Measurements from ENCODE around the gene COPB1. TPM values are rescaled to one million over a fixed set of nuclear protein-coding genes. Genes with fewer than 3 reads are reported as not detected.

The COPB1 gene
- polyA plus RNA-seq, 3 donors, result 131 to 138 (median 137) TPM

Other genes starting within 250 kb of the COPB1 start
- gene RRAS2, start 140.6 kb downstream of the COPB1 start, polyA plus RNA-seq (ENCODE audit: insufficient read length in 3 of 3), result 10 to 100 TPM; 45.3 to 48.3 (median 46.8) TPM
- gene PSMA1, start 20.6 kb upstream of the COPB1 start, polyA plus RNA-seq (ENCODE audit: insufficient read length in 3 of 3), result 100 to 1,000 TPM; 156 to 165 (median 159) TPM
- gene PDE3B, start 144.0 kb upstream of the COPB1 start, polyA plus RNA-seq (ENCODE audit: insufficient read length in 3 of 3), result 1 to 10 TPM; 6.7 to 8.6 (median 7.5) TPM

All from renal pelvis (tissue), 3 donors.